ENCODE measurements around the gene STARD13.

STARD13 gene

DNA sequence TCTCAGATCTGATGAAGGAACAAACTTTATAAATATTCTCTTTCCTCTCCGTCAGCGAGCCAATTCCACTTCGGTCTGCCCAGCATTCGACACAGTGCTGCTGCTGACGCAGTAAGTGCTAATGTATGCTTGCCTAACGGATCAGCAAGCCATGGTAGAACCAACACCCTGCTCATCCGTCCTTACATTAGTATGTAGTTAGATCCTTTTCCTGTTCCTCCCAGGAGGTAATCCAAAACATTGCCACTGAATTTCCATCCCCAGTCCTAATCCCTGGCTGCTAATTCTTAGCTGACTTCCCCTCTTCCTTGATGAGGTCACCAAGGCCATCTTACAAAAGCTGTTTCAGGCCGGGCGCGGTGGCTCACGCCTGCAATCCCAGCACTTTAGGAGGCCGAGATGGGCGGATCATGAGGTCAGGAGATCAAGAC lies 88.0 kb downstream of the STARD13 start:
- Histone ChIP-seq H2BK120ac (ENCODE audit: low read depth, low read length) (no peak overlapping the region), H3K18ac (ENCODE audit: low read length) (no peak overlapping the region), H2BK15ac (replicated peaks; ENCODE audit: low read depth) (no peak overlapping the region), H3K4me1 (ENCODE audit: control insufficient read depth, low read depth, low read length) (peaks cover 6% of the 10 kb centered on the region), H3K27me3 (ENCODE audit: insufficient read depth, low read length, poor library complexity) (no peaks in the 10 kb centered on the region), H3K27ac (ENCODE audit: low read depth, low read length) (no peak overlapping the region), H4K8ac (ENCODE audit: low read depth, low read length) (no peak overlapping the region), H3K9ac (ENCODE audit: low read length) (no peak overlapping the region), H2BK5ac (ENCODE audit: low read length) (no peak overlapping the region), H2AK5ac (ENCODE audit: low read length) (no peak overlapping the region), H3K23ac (ENCODE audit: low read length) (no peak overlapping the region), H3K36me3 (ENCODE audit: control insufficient read depth, insufficient read depth, low read length) (no peaks in the 10 kb centered on the region), H3K56ac (ENCODE audit: low read length) (no peak overlapping the region), H3K4me2 (ENCODE audit: low read length) (no peak overlapping the region), H3K4ac (ENCODE audit: low read depth, low read length) (no peak overlapping the region), H3K79me2 (ENCODE audit: control insufficient read depth, insufficient read depth, low read length) (no peaks in the 10 kb centered on the region), H4K5ac (ENCODE audit: low read length) (no peak overlapping the region), H3K4me3 (ENCODE audit: low read length) (no peak overlapping the region), H3K79me1 (ENCODE audit: low read length) (no peaks in the 10 kb centered on the region)
- WGBS (ENCODE audit: extremely low coverage, insufficient coverage, low lambda C conversion rate): no CpG with 5 or more reads among the region's 13 CpGs
- peak; percentile 77 for DNase-seq

DNA sequence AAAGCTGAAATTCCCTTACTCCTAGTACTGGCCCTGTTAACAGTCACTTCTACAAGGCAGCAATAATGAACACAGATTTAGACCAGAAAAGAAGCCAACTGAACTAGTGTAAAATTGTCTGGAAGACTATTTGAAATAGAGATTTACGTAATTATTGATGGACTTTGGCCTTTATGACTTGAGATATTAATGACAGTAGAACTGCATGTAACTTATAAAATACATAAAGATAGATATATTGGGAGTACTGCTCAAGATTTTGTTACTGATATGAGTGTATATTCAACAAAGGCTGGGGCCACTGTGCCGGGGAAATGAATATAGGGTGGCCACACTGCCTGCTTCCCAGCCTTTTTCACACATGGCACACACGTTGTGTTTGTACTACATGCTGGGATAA lies 88.8 kb downstream of the STARD13 start:
- no peak overlapping the region for H3K4me3 ChIP-seq (ENCODE audit: low read length)
- no peak overlapping the region for H3K4ac ChIP-seq (ENCODE audit: low read depth, low read length)
- H4K5ac ChIP-seq (ENCODE audit: low read length): no peak overlapping the region
- H3K36me3 ChIP-seq (ENCODE audit: control insufficient read depth, insufficient read depth, low read length): no peaks in the 10 kb centered on the region
- no peak overlapping the region for H2BK120ac ChIP-seq (ENCODE audit: low read depth, low read length)
- WGBS (ENCODE audit: extremely low coverage, insufficient coverage, low lambda C conversion rate): no CpG with 5 or more reads among the region's 3 CpGs
- no peaks in the 10 kb centered on the region for H3K79me2 ChIP-seq (ENCODE audit: control insufficient read depth, insufficient read depth, low read length)
- H3K56ac ChIP-seq (ENCODE audit: low read length): no peak overlapping the region
- no peaks in the 10 kb centered on the region for H3K79me1 ChIP-seq (ENCODE audit: low read length)
- H3K9ac ChIP-seq (ENCODE audit: low read length): no peak overlapping the region
- H3K18ac ChIP-seq (ENCODE audit: low read length): peak overlapping the region; percentile 55
- no peak overlapping the region for H3K23ac ChIP-seq (ENCODE audit: low read length)
- H2BK15ac ChIP-seq (replicated peaks; ENCODE audit: low read depth): no peak overlapping the region
- H2BK5ac ChIP-seq (ENCODE audit: low read length): no peak overlapping the region
- H2AK5ac ChIP-seq (ENCODE audit: low read length): no peak overlapping the region
- DNase-seq: no peak
- no peak overlapping the region for H3K27ac ChIP-seq (ENCODE audit: low read depth, low read length)
- H3K4me2 ChIP-seq (ENCODE audit: low read length): no peak overlapping the region
- H3K4me1 ChIP-seq (ENCODE audit: control insufficient read depth, low read depth, low read length): peaks cover 6% of the 10 kb centered on the region
- no peaks in the 10 kb centered on the region for H3K27me3 ChIP-seq (ENCODE audit: insufficient read depth, low read length, poor library complexity)
- H4K8ac ChIP-seq (ENCODE audit: low read depth, low read length): no peak overlapping the region

DNA sequence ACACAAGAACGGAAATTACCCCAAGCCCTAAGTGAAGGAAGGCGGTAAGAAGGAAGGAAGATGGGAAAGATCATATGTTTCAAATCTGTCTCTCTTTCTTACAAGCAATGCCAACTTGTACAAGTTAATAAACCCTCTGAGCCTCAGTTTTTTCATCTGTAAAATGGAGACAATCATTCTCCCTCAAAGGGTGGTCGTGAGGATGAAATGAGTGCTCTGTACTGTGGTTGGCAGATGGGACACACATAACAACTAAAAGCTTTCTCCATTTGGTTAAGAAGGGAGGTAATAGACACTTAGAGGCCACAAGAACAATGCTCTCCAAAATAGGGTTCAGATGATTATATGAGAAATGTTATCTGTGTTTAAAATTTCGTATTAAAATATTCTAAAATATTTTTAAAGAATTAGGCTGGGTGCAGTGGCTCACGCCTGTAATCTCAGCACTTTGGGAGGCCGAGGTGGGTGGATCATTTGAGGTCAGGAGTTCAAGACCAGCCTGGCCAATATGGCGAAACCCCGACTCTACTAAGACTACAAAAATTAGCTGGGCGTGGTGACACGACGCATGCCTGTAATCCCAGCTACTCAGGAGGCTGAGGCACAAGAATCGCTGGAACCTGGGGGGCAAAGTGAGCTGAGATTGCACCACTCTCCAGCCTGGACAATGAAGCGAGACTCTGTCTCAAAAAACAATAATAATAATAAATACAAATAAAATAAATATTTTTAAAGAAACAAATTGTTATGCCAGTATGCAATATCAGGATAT lies 89.7 kb downstream of the STARD13 start:
- H3K4me2 ChIP-seq (ENCODE audit: low read length): no peak overlapping the region
- no peak overlapping the region for H3K9ac ChIP-seq (ENCODE audit: low read length)
- no peaks in the 10 kb centered on the region for H3K79me1 ChIP-seq (ENCODE audit: low read length)
- H3K4me3 ChIP-seq (ENCODE audit: low read length): no peak overlapping the region
- no peak overlapping the region for H2BK5ac ChIP-seq (ENCODE audit: low read length)
- no peak overlapping the region for H3K23ac ChIP-seq (ENCODE audit: low read length)
- no peak overlapping the region for H3K27ac ChIP-seq (ENCODE audit: low read depth, low read length)
- H3K56ac ChIP-seq (ENCODE audit: low read length): no peak overlapping the region
- no peaks in the 10 kb centered on the region for H3K79me2 ChIP-seq (ENCODE audit: control insufficient read depth, insufficient read depth, low read length)
- no peaks in the 10 kb centered on the region for H3K36me3 ChIP-seq (ENCODE audit: control insufficient read depth, insufficient read depth, low read length)
- no peak overlapping the region for H2BK120ac ChIP-seq (ENCODE audit: low read depth, low read length)
- no peak for DNase-seq
- H2AK5ac ChIP-seq (ENCODE audit: low read length): no peak overlapping the region
- peaks cover 6% of the 10 kb centered on the region for H3K4me1 ChIP-seq (ENCODE audit: control insufficient read depth, low read depth, low read length)
- no peak overlapping the region for H2BK15ac ChIP-seq (replicated peaks; ENCODE audit: low read depth)
- H3K4ac ChIP-seq (ENCODE audit: low read depth, low read length): no peak overlapping the region
- no peak overlapping the region for H4K8ac ChIP-seq (ENCODE audit: low read depth, low read length)
- H4K5ac ChIP-seq (ENCODE audit: low read length): no peak overlapping the region
- WGBS (ENCODE audit: extremely low coverage, insufficient coverage, low lambda C conversion rate): no CpG with 5 or more reads among the region's 13 CpGs
- H3K27me3 ChIP-seq (ENCODE audit: insufficient read depth, low read length, poor library complexity): no peaks in the 10 kb centered on the region
- no peak overlapping the region for H3K18ac ChIP-seq (ENCODE audit: low read length)

DNA sequence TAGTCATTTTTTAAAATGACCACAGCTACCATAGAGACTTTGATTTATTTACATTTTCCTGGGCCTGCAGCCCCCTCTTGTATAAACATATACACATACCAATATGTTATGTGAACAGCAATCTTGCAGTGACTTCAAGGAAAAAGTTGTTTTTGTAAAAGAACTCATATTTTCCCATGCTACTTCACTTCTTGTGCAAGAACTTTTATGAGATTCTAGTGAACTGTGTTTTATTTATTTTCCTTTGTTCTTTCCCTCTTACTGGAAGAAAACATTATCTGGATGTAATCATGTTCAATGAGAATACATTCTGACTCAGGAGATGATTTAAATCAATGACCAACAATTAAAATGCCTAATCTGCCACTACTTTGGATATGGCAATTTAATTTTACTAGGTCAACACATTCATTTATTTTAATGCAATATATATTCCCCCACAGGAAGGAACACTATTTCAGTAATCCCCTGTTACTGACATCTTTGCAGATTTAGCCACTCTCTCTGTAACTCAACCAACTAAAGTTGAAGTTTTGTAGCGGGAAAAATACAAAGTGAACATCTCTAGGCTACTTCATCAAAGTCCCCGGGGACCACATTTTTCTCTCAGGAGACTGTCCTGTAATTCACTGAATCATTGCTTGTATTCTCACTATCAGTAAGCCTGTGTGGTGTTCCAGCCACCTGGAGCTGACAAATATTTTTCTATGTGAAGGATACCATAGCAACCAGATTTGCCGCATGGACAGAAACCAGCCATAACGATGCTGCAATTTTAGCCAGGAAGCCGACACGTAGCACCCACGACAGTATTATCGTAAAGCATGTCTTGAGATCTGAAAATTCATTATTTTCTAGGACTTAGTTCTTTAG lies 90.5 kb downstream of the STARD13 start:
- Histone ChIP-seq H3K9ac (ENCODE audit: low read length) (no peak overlapping the region), H3K4ac (ENCODE audit: low read depth, low read length) (no peak overlapping the region), H3K18ac (ENCODE audit: low read length) (peak overlapping the region; percentile 41), H2BK5ac (ENCODE audit: low read length) (no peak overlapping the region), H3K36me3 (ENCODE audit: control insufficient read depth, insufficient read depth, low read length) (no peaks in the 10 kb centered on the region), H3K79me1 (ENCODE audit: low read length) (no peaks in the 10 kb centered on the region), H2AK5ac (ENCODE audit: low read length) (no peak overlapping the region), H3K4me1 (ENCODE audit: control insufficient read depth, low read depth, low read length) (peaks cover 6% of the 10 kb centered on the region), H2BK120ac (ENCODE audit: low read depth, low read length) (no peak overlapping the region), H3K4me3 (ENCODE audit: low read length) (no peak overlapping the region), H4K5ac (ENCODE audit: low read length) (no peak overlapping the region), H4K8ac (ENCODE audit: low read depth, low read length) (no peak overlapping the region), H3K27me3 (ENCODE audit: insufficient read depth, low read length, poor library complexity) (no peaks in the 10 kb centered on the region), H3K4me2 (ENCODE audit: low read length) (no peak overlapping the region), H3K27ac (ENCODE audit: low read depth, low read length) (no peak overlapping the region), H3K79me2 (ENCODE audit: control insufficient read depth, insufficient read depth, low read length) (no peaks in the 10 kb centered on the region), H3K56ac (ENCODE audit: low read length) (no peak overlapping the region), H2BK15ac (replicated peaks; ENCODE audit: low read depth) (no peak overlapping the region), H3K23ac (ENCODE audit: low read length) (no peak overlapping the region)
- DNase-seq: no peak
- WGBS (ENCODE audit: extremely low coverage, insufficient coverage, low lambda C conversion rate): no CpG with 5 or more reads among the region's 8 CpGs

DNA sequence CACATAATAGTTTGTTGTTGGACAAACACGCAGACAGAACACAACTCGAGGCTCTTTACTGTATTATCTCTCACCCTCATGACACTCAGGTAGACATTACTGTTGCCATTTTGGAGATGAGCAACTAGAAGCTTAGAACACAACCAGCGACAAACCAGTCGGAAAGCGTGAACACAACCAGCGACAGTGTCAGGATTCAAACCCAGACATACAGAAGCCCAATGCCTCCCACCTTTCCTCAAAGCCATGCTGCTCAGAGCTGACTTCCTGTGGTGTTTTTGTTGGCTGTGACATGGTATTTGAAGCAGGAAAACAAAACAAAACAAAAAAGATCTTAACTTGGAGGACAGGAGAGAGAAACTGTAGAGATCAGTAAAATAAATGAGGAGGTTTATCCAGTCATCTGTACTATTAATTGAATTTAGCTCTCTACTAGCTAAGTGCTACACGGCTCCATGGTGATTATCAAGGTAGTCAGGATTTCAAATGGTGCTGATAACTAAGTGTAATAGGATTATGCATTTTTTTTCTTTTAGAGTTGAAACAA lies 92.1 kb downstream of the STARD13 start:
- Histone ChIP-seq H2BK15ac (replicated peaks; ENCODE audit: low read depth) (no peak overlapping the region), H3K79me1 (ENCODE audit: low read length) (no peaks in the 10 kb centered on the region), H3K36me3 (ENCODE audit: control insufficient read depth, insufficient read depth, low read length) (no peaks in the 10 kb centered on the region), H4K8ac (ENCODE audit: low read depth, low read length) (no peak overlapping the region), H3K27me3 (ENCODE audit: insufficient read depth, low read length, poor library complexity) (no peaks in the 10 kb centered on the region), H2BK120ac (ENCODE audit: low read depth, low read length) (no peak overlapping the region), H4K5ac (ENCODE audit: low read length) (no peak overlapping the region), H3K4me2 (ENCODE audit: low read length) (no peak overlapping the region), H3K18ac (ENCODE audit: low read length) (no peak overlapping the region), H3K4ac (ENCODE audit: low read depth, low read length) (no peak overlapping the region), H3K23ac (ENCODE audit: low read length) (no peak overlapping the region), H2AK5ac (ENCODE audit: low read length) (no peak overlapping the region), H3K79me2 (ENCODE audit: control insufficient read depth, insufficient read depth, low read length) (no peaks in the 10 kb centered on the region), H3K56ac (ENCODE audit: low read length) (no peak overlapping the region), H2BK5ac (ENCODE audit: low read length) (no peak overlapping the region), H3K9ac (ENCODE audit: low read length) (no peak overlapping the region), H3K27ac (ENCODE audit: low read depth, low read length) (no peak overlapping the region), H3K4me3 (ENCODE audit: low read length) (no peak overlapping the region), H3K4me1 (ENCODE audit: control insufficient read depth, low read depth, low read length) (peaks cover 6% of the 10 kb centered on the region)
- no CpG with 5 or more reads among the region's 7 CpGs for WGBS (ENCODE audit: extremely low coverage, insufficient coverage, low lambda C conversion rate)
- peak; percentile 76 for DNase-seq
